NCI-H526 treated with DMSO at 0.1 percent for 48 hours (cell line): ENCODE results near the gene LATS2.
"Not testable (repeated sequence)": the region's sequence is repeated elsewhere in the genome, so short reads cannot be mapped to it uniquely, and the experiment has no call there.

ENCODE experiments used
- DNase-seq: peaks from one replicate; lab custom pipeline; 2025; lab: John Stamatoyannopoulos, UW

Gene LATS2

DNA sequence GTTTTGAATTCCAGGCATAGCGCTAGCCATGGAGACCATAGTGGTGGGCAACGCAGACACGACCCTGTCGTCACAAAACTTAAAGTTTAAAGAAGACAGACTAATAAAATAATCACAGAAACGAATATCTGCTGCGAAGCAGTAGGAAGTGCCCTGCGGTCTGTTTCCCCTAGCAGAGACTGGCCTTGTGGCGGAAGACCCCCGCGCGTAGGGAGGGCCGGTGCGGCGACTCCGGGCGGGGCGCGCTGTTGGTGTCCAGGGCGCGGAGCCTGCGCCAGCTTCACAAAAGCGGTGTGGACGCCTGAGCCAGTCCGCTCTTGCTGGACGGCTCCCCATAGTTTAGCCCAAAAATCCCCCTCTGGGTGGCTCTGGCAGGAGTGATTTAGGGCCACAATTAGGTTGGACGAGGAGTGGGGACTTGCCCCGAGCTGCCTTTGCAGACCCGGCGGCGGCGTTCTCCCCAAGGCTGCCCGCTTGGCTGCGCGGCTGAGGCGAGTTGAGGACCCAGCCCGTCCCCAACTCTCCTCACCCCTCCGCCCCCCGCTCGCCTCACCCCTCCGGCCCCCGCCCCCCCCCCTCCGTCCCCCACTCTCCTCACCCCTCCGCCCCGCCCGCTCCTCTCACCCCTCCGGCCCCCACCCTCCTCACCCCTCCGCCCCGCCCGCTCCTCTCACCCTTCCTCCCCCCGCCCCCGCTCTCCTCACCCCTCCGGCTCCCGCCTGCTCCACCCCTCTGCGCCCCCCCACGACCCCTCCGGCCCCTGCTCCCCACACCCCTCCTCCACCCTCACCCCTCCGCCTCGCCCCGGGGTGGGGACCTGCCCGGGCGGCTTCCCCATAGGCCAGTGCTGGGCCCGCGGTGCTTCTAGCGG lies 14.2 kb upstream of the LATS2 start:
- DNase-seq = no peak

DNA sequence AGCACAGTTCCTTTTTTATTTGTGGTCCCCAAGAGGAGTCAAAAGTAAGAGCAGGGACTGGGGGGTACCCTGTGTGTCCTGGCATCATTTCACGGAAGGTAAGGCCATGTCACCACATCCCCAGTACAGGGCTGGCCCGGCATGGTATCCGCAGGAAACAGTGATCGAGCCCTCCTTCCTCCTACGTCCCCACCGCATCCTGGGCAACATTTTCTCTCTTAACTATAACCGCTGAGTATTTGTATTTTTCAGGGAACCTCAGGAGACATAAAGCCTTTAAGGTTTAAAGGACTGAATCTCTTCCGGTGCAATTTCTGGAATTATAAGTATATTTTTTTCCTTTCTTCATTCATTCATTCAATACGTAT lies 13.6 kb upstream of the LATS2 start:
- no peak for DNase-seq

DNA sequence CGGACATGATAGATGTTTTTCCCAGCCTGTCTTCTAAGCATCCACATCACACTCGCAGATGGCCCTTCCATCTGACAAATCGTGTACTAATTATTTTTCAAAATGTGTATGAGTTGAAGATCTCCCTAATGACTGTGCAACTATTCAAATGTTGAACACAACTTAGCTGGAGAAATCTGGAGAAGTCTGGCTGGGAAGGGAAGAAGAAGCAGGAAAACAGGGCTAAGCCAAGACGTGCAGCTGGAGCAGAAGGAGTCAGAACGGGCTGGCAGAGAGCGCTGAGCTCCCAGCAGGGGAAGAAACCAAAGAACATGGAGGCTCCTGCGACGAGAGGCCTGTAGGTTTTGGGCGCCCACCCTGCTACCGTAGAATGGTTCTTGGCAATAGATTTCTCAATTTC lies 13.2 kb upstream of the LATS2 start:
- DNase-seq = no peak

DNA sequence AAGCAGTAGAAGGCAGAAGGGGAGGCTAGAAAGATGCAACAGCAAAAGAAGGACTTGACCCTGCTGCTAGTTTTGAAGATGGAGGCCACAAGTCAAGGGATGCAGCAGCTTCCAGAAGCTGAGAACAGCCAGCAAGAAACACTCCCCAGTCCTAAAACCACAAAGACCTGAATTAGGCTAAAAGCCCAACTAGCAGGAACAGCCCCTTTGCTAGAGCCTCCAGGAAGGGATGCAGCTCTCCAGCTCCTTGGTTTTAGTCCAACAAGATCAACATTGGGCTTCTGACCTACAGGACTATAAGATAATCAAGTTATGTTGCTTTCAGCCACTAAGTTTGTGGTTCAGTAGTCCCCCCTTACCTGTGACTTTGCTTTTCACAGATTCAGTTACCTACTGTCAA lies 10.5 kb upstream of the LATS2 start:
- DNase-seq = no peak

DNA sequence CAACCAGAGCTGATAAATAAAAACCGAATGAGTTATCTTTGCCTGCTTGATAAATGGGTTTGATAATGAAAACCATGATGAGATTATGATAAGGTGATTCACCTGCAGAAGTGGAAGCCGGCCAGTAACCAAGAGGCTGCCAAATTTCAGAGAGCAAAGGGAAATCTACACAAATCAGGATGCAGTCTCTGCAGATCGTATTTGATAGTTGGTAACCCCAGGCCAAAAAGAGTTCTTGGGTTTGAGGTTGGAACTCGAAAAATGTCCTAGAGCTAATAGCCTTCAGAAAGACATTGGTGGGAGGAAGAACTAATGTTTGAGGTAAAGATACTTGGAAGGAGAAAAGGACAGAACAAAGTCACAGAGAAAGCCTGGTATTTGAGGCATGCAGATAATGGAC lies 9.6 kb upstream of the LATS2 start:
- no peak for DNase-seq

DNA sequence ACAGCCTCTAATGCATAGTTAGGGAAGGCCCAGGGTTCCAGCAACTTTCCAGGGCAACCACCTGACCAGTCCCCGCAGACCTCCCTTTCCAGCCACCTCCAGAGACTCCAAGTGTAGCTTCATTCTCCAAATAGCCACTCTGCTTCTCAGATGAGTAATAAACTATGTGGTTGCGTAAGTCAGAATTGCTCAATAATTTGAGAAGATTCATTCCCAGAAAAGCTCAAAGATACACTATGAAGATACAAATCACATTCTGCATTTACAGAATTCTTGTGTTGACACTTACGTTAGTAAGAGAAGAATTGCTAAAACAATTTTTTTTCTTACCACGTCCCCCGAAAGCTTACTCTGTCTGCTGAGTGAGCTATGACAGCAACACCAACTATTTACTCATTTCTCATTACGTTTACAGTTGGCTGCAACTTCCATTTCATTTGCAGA lies 8.2 kb upstream of the LATS2 start:
- no peak for DNase-seq

DNA sequence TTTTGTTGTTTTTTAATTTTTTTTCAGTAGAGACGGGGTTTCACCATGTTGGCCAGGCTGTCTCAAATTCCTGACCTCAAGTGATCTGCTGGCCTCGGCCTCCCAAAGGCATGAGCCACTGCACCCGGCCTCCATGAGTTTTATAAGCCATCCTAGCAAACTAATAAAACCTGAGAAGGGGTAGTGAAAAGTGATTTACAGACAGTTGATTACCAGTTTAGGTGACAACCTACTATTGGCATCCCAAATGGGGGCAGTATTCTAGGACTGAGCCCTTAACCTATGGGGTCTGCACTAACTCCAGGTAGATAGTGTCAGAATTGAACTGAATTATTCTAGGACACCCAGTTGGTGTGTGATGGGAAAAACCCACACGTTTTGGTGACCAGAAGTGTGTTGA lies 6.5 kb upstream of the LATS2 start:
- no peak for DNase-seq

DNA sequence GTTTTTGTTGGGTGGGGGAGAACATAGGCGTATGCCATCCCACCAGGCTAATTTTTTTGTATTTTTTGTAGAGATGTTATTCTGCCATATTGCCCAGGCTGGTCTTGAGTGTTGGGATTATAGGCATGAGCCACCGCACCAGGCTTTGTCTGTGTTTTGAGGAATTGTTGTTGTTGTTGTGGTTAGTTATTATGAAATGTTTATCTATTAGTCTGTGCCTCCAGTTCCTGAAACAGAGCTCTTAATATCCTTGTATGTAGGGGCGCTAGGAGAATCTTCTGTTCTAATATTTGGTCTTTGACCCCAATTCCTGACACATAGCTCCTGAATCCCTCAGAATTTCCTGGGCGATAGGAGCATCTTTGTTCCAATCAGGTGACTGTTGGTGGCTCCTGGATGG lies 5.6 kb upstream of the LATS2 start:
- DNase-seq = no peak

DNA sequence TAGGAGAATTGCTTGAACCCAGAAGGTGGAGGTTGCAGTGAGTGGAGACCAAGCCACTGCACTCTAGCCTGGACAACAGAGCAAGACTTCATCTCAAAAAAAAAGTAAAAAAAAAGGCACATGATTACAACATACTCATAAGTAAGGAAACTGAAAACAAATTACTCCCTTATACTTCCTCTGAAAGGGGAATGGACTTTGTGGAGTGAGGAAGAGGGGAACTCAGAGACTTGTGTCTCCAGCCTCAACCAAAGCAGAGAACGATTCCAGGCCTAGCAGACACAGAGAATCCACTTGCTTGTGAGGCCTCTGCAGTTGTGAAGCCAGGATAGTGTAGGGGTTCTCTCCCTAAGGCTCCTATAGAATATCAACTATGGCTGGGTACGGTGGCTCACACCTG lies 4.3 kb upstream of the LATS2 start:
- no peak for DNase-seq

DNA sequence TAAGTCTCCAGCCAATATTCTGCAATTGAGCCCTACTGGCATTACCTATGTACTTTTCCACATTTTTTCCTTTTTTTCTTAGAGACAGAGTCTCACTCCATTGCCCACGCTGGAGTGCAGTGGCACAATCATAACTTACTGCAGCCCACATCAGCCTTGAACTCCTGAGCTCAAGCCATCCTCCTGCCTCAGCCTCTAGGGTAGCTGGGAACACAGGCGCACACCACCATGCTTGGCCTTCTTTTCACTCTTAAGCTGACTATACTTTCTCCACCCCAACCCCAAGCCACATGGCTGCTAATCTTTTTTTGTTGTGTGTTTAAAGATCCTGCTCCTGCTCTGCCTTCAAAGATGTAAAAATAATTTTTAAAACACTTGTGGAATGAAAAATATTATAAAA lies 1.6 kb upstream of the LATS2 start:
- DNase-seq = no peak

DNA sequence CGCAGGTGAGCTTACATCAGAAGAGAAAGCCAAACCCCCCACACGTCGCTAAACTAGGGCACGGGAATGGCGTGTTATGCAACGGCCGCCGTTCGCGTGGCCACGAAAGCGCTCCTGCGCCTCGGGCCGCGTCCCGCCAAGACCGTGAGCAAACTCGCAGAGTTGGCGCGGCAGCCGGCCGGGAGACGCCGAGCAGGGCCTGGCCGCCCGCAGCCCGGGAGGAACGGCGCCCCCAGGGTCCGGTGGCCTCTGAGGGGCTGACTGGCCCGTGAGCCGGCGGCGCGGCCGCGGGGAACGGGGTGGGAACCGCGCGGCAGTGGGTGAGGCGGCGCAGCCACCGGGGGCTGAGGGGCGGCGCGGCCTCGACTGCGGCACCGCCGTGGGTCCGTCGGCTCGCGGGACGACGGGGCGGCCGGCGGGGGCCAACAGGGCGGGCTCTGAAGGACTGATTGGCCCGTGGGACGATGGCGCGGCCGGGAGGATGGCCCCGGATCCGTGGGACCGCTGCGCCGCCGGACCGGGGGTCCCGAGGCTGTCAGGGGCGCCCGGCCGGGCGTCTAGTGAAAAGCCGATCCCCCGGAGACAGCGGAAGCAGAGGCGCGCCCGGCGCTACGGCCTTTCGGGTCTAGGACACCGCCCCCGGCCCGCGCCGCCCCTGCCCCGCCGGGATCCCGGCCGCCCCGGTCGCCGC lies 903 bp downstream of the LATS2 start:
- DNase-seq = no peak

DNA sequence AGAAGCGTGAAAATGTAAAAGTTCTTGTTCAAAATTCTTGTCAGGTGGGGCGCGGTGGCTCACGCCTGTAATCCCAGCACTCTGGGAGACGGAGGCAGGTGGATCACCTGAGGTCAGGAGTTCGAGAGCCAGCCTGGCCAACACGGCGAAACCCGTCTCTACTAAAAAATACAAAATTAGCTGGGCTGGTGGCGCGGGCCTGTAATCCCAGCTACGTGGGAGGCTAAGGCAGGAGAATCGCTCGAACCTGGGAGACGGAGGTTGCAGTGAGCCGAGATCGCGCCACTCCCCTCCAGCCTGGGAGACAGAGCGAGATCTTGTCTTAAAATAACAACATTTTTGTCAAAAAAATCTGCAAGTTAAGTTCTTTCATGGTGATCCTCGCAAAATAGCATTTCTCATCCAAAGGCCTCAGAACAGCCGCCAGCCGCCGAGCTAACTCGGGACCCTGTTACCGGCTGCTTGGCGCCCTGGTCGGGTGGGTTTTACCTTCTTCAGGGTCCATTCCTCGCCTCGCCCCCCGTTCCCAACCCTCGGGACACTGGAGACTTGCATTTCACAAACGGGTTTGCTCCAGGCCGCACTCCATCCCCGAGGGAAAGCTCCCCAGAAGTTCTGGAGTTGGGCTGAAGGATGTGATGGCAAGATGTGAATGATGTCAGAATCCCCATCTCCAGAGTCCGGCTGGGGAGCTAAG lies 1.6 kb downstream of the LATS2 start:
- DNase-seq = no peak

DNA sequence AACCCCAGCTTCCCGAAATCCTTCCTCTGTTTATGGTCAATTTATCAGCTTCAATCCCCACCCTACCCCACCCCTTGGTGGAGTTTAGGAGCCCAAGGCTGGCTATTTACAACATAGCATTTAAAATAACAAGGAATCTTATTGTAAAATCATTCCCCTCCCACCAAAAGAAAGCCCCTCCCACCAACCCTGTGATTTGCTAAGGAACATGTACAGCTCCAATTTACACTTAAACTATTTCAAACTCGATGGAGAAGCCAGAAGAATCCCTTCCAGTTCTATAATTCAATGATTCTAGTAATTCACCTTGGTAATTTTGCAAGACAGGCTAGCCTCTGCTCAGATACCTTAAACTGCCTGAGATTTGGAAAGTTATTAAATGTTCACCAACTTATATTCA lies 3.0 kb downstream of the LATS2 start:
- DNase-seq = no peak

DNA sequence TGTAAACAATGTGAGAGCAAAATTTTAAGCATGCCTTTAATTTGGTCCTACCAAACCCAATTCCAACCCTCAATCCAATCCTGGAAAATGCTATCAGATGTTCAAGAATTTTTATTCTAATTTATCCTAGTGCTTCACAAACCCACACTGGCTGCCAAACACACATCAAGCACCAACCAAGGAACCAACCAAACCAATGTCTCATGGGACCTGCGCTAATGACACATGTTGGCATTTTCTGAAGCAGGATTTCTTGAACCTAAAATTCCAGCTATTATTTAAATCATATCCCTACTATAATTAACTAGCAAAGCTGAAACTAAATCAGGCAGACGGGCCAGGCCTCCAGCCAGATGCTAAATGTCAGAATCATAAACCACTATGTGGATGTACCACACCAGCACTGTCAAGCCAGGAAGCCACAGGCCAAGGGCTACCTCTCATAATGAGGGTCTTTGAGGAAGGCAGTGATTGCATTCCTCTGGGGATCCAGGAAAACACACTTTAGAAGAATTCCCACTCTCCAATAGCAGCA lies 5.8 kb downstream of the LATS2 start:
- DNase-seq = no peak

DNA sequence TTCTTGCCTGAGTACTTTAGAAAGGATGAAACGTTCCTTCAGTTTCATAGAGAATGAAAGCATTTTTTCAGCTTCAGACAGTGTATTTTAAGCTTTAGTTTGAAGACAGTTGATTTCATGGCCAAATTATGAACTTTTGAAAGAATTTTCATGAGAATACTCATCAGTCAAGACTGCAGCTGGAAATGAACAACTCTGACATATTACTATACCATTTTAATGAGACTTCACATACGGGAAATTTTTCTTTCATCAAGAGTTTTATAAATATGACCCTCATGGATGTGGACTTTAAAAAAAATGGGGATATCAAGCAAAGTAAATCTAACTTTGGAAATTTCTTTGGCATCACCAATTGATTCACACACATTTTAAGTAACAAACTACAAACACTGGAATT lies 6.4 kb downstream of the LATS2 start:
- DNase-seq = no peak

DNA sequence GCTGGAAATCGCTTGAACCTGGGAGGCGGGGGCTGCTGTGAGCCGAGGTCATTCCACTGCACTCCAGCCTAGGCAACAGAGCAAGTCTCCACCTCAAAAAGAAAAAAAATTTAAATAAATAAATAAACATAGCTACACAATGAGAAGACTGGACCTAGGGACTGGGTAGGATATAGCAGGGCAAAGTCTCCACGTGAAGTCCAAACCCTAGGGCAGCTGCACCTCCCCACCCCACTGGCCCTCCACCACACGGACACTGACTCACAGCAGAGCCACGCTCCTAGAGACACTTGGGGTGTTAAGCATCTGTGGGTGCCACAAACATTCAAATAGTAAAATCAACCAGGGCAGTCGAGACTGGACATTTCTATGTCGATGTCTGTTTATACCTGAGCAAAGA lies 7.1 kb downstream of the LATS2 start:
- DNase-seq = no peak

DNA sequence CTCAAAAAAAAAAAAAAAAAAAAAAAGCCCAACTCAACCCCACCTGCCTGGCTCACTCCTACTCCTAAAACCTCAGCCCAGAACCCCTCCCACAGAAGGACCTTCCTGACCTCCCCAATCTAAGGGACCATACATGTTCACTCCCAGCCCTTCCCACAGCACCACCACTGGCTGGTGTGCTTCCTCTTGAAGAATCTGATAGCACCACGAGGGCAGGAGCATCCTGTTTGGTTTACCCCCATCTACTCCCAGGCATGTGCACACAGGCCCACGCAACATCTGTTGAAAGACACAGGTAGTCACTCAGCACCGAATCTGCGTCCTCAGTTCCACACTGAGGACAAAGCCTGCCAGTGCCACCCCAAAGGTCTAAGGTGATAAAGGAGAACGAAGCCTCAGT lies 8.2 kb downstream of the LATS2 start:
- DNase-seq = no peak

DNA sequence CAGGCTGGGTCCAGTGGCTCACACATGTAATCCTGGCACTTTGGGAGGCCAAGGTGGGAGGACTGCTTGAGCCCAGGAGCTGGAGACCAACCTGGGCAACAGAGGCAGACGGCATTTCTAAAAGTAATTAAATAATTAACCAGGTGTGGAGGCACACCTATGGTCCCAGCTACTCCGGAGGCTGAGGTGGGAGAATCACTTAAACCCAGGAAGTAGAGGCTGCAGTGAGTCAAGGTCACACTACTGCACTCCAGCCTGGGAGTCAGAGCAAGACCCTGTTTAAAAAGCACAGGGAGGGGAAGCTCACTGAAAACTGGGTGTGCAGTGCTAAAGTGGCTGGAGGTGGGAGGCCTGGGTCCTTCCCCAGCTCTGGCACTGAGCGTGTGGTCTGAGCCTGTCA lies 9.7 kb downstream of the LATS2 start:
- DNase-seq = no peak

DNA sequence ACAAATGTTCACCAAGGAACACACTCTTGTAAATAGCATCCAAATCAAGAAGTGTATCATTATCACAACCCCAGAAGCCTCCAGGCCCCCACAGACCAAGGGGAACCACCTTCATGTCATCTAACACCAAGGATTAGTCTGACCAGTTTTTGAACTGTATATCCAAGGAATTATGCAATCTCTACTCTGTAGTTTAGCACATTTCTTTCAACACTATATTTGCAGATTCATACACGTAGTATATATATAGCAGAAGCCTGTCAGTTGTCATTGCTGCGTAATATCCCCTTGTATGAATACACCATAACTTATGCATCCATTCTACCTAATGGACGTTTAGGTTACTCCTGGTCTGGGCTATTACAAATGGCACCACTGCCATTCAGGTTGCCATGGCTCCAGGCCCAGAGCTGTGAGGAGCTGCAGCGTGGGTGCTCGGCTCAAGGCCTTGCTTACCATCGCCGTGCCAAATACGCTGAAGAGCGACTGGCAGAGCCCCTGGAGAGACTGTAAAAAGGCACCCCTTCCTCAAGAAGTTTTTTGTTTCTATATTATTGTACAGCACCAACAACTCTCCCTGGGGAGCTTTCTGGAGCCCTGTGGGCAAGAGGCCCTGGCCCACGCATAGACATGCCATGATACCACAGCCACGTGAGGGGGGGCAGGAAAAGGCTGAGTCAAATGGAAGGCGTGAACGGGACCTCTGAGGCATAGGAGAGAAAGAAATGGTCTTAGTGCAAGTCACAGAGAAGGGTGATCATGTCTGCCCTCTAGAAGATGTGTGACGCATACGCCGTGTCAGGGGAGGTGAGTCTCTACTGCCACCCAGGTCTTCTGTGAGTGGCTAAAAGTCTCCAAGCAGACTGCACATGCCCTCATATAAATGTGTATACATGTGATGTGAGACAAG lies 10.8 kb downstream of the LATS2 start:
- no peak for DNase-seq

DNA sequence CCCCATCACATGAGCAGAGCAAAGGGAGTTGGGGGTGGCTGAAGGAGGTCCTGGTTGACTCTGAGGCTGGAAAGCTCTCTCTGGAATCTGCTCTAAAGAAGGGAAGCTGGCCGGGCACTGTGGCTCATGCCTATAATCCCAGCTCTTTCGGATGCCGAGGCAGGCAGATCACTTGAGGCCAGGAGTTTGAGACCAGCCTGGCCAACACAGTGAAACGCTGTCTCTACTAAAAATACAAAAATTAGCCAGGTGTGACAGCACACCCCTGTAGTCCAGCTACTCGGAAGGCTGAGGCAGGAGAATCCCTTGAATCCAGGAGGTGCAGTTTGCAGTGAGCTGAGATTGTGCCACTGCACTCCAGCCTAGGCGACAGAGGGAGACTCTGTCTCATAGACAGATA lies 11.7 kb downstream of the LATS2 start:
- DNase-seq = not testable (repeated sequence)

DNA sequence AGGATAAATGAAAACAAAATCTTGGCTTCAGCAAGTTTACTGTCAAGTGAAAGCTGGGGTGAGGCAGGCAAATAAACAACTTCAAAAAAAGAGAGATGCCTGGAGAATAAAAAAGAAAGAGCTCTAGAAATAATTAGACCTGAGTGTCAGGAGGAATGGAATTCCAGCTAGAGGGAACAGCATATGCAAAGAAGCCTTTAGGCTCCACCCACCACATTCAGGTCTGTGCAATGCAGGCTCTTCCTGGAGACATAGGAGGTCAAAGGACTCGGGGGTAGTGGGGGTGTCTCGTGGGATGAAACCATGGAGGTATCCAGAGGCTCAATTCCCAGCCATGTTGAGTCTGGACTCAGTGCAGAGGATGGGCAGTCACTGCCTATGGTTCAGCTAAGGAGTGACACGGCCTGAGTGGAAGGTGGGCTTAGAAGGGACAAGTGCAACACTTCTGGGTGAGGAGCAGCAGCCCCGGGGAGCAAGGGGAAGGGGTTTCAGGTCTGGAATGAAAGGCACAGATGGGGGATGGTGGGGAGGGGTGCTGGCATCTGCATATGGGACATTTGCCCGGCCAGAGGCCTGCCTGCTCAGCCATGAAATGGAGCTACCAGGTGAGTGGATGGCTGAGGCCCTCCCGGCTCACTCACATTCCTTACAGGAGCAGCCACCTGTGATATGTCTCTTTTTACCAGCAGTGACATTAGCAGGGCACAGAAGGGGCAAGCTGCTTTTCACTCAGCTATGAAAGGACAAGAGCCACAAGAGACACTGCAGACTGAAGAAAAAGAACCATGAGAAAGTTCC lies 12.3 kb downstream of the LATS2 start:
- DNase-seq = no peak
